Measurements from ENCODE around the gene FNDC3A. TPM values are rescaled to one million over a fixed set of nuclear protein-coding genes. Genes with fewer than 3 reads are reported as not detected.
A peak's percentile ranks its signal among the peaks of the same experiment; 100 is the strongest.

FNDC3A gene
- total RNA-seq, 1 donor, result 50.7 TPM

GRCh38 chr13:49020328-49020727, 44.6 kb downstream of the FNDC3A start:
- H2AFZ ChIP-seq (ENCODE audit: low read length), result no peak overlapping the region
- no peak for TF ChIP-seq CTCF (IDR thresholded peaks at IDR 0.05; ENCODE audit: extremely low read depth, low read depth, low read length)
- peaks cover 28% of the 10 kb centered on the region for H3K4me1 ChIP-seq (ENCODE audit: insufficient read depth, low read length)
- H3K27me3 ChIP-seq (ENCODE audit: insufficient read depth, low read length), result no peaks in the 10 kb centered on the region
- DNase-seq (ENCODE audit: insufficient read length, low spot score, missing footprints), result peak; percentile 55
- H3K4me3 ChIP-seq (ENCODE audit: insufficient read depth, low read length), result no peak overlapping the region
- H4K20me1 ChIP-seq (ENCODE audit: insufficient read depth, low read length), result no peaks in the 10 kb centered on the region
- no peaks in the 10 kb centered on the region for H3K36me3 ChIP-seq (ENCODE audit: insufficient read depth, low read length)
- H3K9me3 ChIP-seq (ENCODE audit: low read depth, low read length), result no peaks in the 10 kb centered on the region
- H3K4me2 ChIP-seq (ENCODE audit: insufficient read depth, low read length), result no peak overlapping the region
- H3K79me2 ChIP-seq (ENCODE audit: insufficient read depth, low read length), result peaks cover 29% of the 10 kb centered on the region
- no peak overlapping the region for H3K27ac ChIP-seq (ENCODE audit: low read depth, low read length)

GRCh38 chr13:49020940-49021553, 45.3 kb downstream of the FNDC3A start:
- Histone ChIP-seq H3K9me3 (ENCODE audit: low read depth, low read length) (no peaks in the 10 kb centered on the region), H3K4me1 (ENCODE audit: insufficient read depth, low read length) (peaks cover 29% of the 10 kb centered on the region), H3K27me3 (ENCODE audit: insufficient read depth, low read length) (no peaks in the 10 kb centered on the region), H3K27ac (ENCODE audit: low read depth, low read length) (peak overlapping the region; percentile 65), H3K4me2 (ENCODE audit: insufficient read depth, low read length) (no peak overlapping the region), H3K4me3 (ENCODE audit: insufficient read depth, low read length) (no peak overlapping the region), H4K20me1 (ENCODE audit: insufficient read depth, low read length) (no peaks in the 10 kb centered on the region), H2AFZ (ENCODE audit: low read length) (peak overlapping the region; percentile 20), H3K36me3 (ENCODE audit: insufficient read depth, low read length) (no peaks in the 10 kb centered on the region), H3K79me2 (ENCODE audit: insufficient read depth, low read length) (peaks cover 35% of the 10 kb centered on the region)
- peak; percentile 19 for DNase-seq (ENCODE audit: insufficient read length, low spot score, missing footprints)
- no peak for TF ChIP-seq CTCF (IDR thresholded peaks at IDR 0.05; ENCODE audit: extremely low read depth, low read depth, low read length)

- Histone ChIP-seq H2AFZ (ENCODE audit: low read length) (no peak overlapping the region), H3K4me2 (ENCODE audit: insufficient read depth, low read length) (no peak overlapping the region), H3K9me3 (ENCODE audit: low read depth, low read length) (no peaks in the 10 kb centered on the region), H4K20me1 (ENCODE audit: insufficient read depth, low read length) (no peaks in the 10 kb centered on the region), H3K79me2 (ENCODE audit: insufficient read depth, low read length) (peaks cover 35% of the 10 kb centered on the region), H3K4me3 (ENCODE audit: insufficient read depth, low read length) (no peak overlapping the region), H3K4me1 (ENCODE audit: insufficient read depth, low read length) (peaks cover 30% of the 10 kb centered on the region), H3K36me3 (ENCODE audit: insufficient read depth, low read length) (no peaks in the 10 kb centered on the region), H3K27me3 (ENCODE audit: insufficient read depth, low read length) (no peaks in the 10 kb centered on the region), H3K27ac (ENCODE audit: low read depth, low read length) (peak overlapping the region; percentile 65)
- no peak for TF ChIP-seq CTCF (IDR thresholded peaks at IDR 0.05; ENCODE audit: extremely low read depth, low read depth, low read length)
- DNase-seq (ENCODE audit: insufficient read length, low spot score, missing footprints), result no peak
Observed at GRCh38 chr13:49021953-49022352, 46.2 kb downstream of the FNDC3A start.

GRCh38 chr13:49022472-49023144, 46.9 kb downstream of the FNDC3A start:
- Histone ChIP-seq H3K27me3 (ENCODE audit: insufficient read depth, low read length) (no peaks in the 10 kb centered on the region), H4K20me1 (ENCODE audit: insufficient read depth, low read length) (no peaks in the 10 kb centered on the region), H3K27ac (ENCODE audit: low read depth, low read length) (peak overlapping the region; percentile 65), H3K36me3 (ENCODE audit: insufficient read depth, low read length) (no peaks in the 10 kb centered on the region), H3K4me2 (ENCODE audit: insufficient read depth, low read length) (peak overlapping the region; percentile 61), H3K9me3 (ENCODE audit: low read depth, low read length) (no peaks in the 10 kb centered on the region), H3K4me3 (ENCODE audit: insufficient read depth, low read length) (no peak overlapping the region), H3K4me1 (ENCODE audit: insufficient read depth, low read length) (peaks cover 32% of the 10 kb centered on the region), H2AFZ (ENCODE audit: low read length) (no peak overlapping the region), H3K79me2 (ENCODE audit: insufficient read depth, low read length) (peaks cover 35% of the 10 kb centered on the region)
- no peak for TF ChIP-seq CTCF (IDR thresholded peaks at IDR 0.05; ENCODE audit: extremely low read depth, low read depth, low read length)
- peak; percentile 29 for DNase-seq (ENCODE audit: insufficient read length, low spot score, missing footprints)
